Activated CD8-positive, alpha-beta T cell treated with anti-CD3 and anti-CD28 coated beads for 36 hours (primary cell): ENCODE data around the gene METTL3. TPM values are rescaled to one million over a fixed set of nuclear protein-coding genes. Genes with fewer than 3 reads are reported as not detected.
A peak's percentile ranks its signal among the peaks of the same experiment; 100 is the strongest.

Source experiments
- ATAC-seq: fragments of 200-7000 bp; cut with Tn5 transposase; one replicate; pipeline ENCODE4 v1.10.0; 2021; ENCODE audit warnings: mild to moderate bottlenecking, moderate library complexity
- CTCF ChIA-PET: fragments of 350-600 bp; sonication (Branson Sonifier 250); formaldehyde crosslinking; loops from one replicate; lab custom pipeline; 2021; ENCODE audit warnings: antibody characterized with exemption; lab: Charles Lee
- POLR2A ChIA-PET: fragments of 350-600 bp; sonication (Branson Sonifier 250); formaldehyde crosslinking; loops from one replicate; lab custom pipeline; 2021; ENCODE audit warnings: antibody characterized with exemption; lab: Charles Lee
- DNase-seq: peaks from one replicate; pipeline ENCODE4 v3.0.0-alpha.2; 2020
- H3K27ac Mint-ChIP-seq: one replicate; pipeline ENCODE4 v1.8.0; 2021; ENCODE audit warnings: mild to moderate bottlenecking, mixed read lengths
- H3K27me3 Mint-ChIP-seq: one replicate; pipeline ENCODE4 v1.8.0; 2021; ENCODE audit warnings: mixed read lengths
- H3K36me3 Mint-ChIP-seq: one replicate; pipeline ENCODE4 v1.8.0; 2021; ENCODE audit warnings: low read depth, mixed read lengths
- H3K4me1 Mint-ChIP-seq: one replicate; pipeline ENCODE4 v1.8.0; 2021; ENCODE audit warnings: low read depth, mixed read lengths
- H3K4me3 Mint-ChIP-seq: one replicate; pipeline ENCODE4 v1.8.0; 2021; ENCODE audit warnings: mild to moderate bottlenecking, moderate library complexity, mixed read lengths
- H3K9me3 Mint-ChIP-seq: one replicate; pipeline ENCODE4 v1.8.0; 2021; ENCODE audit warnings: mixed read lengths
- CTCF ChIP-seq: fragments of 200-600 bp; IDR thresholded peaks from one replicate; pipeline ENCODE4 v1.8.0; 2022; ENCODE audit warnings: antibody characterized with exemption, mild to moderate bottlenecking
- intact Hi-C: fragments of 100-400 bp; cut with micrococcal nuclease; formaldehyde crosslinking; loops from one replicate; pipeline ENCODE4 v1.10.0; 2022
- total RNA-seq, 2 experiments: library from RNA; stranded (reverse); gene quantifications; one replicate each; pipeline ENCODE4 v1.2.3, GENCODE V29; 2021

The METTL3 gene
- total RNA-seq, 2 experiments from 2014 or later, result 66.7 to 70.8 TPM

DNA sequence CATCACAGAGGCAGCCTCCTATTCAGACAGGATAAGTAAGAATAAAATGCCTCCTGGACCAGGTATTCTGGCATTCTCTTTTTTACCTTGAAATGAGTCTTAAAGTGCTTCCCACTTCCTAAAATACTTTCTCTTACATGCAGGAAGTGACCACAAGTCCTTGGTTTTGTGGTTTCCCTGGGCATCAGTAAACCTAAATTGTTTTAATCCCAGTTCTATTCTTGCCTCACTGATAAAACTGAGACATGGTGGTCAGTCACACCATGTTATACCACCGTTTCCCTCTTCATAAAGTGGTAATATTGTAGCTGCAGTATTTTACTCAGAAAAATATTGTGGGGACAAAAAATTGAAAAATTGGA is 16.2 kb upstream of the METTL3 start:
- intact Hi-C loops, result no loop called here
- H3K9me3 Mint-ChIP-seq, result no peaks in the 10 kb centered on the region
- ATAC-seq (no peak), DNase-seq (no peak)
- ChIA-PET POLR2A (interaction anchor here (0.7 to 8.0 kb wide), 5 partner anchors 15 to 265 kb away, joined by 3 to 62 read pairs (median 4); partner anchors contain the start of gene METTL3), CTCF (interaction anchor here (1.7 to 6.8 kb wide), 4 partner anchors 18 to 57 kb away, joined by 4 to 41 read pairs (median 10); partner anchors contain the start of genes RAB2B and TOX4)
- no peaks in the 10 kb centered on the region for H3K27me3 Mint-ChIP-seq
- H3K4me1 Mint-ChIP-seq, result peaks cover 16% of the 10 kb centered on the region
- H3K36me3 Mint-ChIP-seq, result no peaks in the 10 kb centered on the region
- H3K27ac Mint-ChIP-seq, result peak overlapping the region; percentile 67
- peak overlapping the region; percentile 70 for H3K4me3 Mint-ChIP-seq
- no peak for TF ChIP-seq CTCF

GRCh38 chr14:21526672-21527317 is 15.7 kb upstream of the METTL3 start:
- DNase-seq, result no peak
- Mint-ChIP-seq H3K27ac (peak overlapping the region; percentile 67), H3K9me3 (no peaks in the 10 kb centered on the region), H3K36me3 (no peaks in the 10 kb centered on the region), H3K27me3 (no peaks in the 10 kb centered on the region), H3K4me1 (peaks cover 16% of the 10 kb centered on the region), H3K4me3 (peak overlapping the region; percentile 70)
- no peak for ATAC-seq
- no peak for TF ChIP-seq CTCF
- POLR2A ChIA-PET, result interaction anchor here (0.9 to 8.0 kb wide), 6 partner anchors 15 to 90 kb away, joined by 3 to 62 read pairs (median 4); partner anchors contain the start of gene METTL3
- CTCF ChIA-PET, result interaction anchor here (0.6 to 6.8 kb wide), 8 partner anchors 16 to 1043 kb away, joined by 3 to 41 read pairs (median 4); partner anchors contain the start of genes METTL3, RAB2B and TOX4
- intact Hi-C loops, result no loop called here

DNA sequence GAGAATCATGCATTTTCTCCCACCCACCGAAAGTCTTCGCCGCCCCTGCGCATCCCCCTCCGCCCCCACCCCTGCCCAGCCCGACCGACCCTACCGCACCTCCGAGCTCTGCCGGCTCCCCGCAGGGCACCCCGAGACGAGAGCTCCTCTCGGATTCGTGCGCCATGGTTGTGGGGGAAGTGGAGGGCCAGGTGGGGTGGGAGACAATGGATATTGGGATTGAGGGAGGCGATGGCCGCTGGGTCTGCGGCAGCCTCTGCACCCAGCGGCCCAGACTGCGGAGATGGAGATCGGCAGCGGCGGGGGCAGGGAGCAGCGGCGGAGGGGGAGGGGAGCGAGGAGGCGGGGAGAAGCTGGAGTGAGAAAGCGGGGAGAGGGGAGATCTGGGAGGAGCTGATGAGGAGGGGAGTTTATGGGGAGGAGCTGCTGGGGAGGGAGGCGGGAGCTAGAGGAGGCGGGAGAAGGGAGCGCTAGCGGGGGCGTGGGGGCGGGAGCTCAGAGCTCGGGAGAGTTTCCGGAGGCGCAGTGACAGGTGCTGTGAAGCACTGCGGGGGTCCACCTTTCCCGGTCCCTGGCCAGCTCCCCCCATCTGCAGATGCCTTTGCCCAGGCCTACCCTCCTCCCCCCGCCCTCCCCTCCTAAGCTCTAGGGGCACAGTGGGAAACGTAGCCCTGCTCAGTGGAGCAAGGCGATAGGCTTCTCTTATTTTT is 15.0 kb upstream of the METTL3 start, which contains the start of gene SALL2:
SALL2 (minus strand) TSS at position 385 of the 710 bp plus-strand sequence; CDS start at position 166, 219 bp downstream.
- Mint-ChIP-seq H3K27ac (peak within 1 kb of the TSS; percentile 75), H3K9me3 (no peaks in the 10 kb centered on the region)
- POLR2A ChIA-PET, result interaction anchor here (0.7 to 8.0 kb wide), 7 partner anchors 14 to 141 kb away, joined by 3 to 62 read pairs (median 3); partner anchors contain the start of gene METTL3

GRCh38 chr14:21525571-21525961 is 14.4 kb upstream of the METTL3 start:
- POLR2A ChIA-PET, result interaction anchor here (0.7 to 8.0 kb wide), 4 partner anchors 13 to 141 kb away, joined by 3 to 62 read pairs (median 6); partner anchors contain the start of gene METTL3

More for the DNA sequence above, 15.0 kb upstream of the METTL3 start, which contains the start of gene SALL2:
- Mint-ChIP-seq H3K36me3 (no peaks in the 10 kb centered on the region), H3K4me3 (peak within 1 kb of the TSS; percentile 70), H3K4me1 (peaks cover 16% of the 10 kb centered on the region), H3K27me3 (no peaks in the 10 kb centered on the region)
- TF ChIP-seq CTCF, result no peak
- intact Hi-C loops, result no loop called here
- DNase-seq (peak; percentile 83), ATAC-seq (peak; percentile 90)
- CTCF ChIA-PET, result interaction anchor here (0.6 to 6.8 kb wide), 9 partner anchors 15 to 1044 kb away, joined by 3 to 41 read pairs (median 4); partner anchors contain the start of genes METTL3, RAB2B and TOX4

More at GRCh38 chr14:21525571-21525961, 14.4 kb upstream of the METTL3 start:
- ATAC-seq (peak; percentile 11), DNase-seq (peak; percentile 26)
- Mint-ChIP-seq H3K36me3 (no peaks in the 10 kb centered on the region), H3K27me3 (no peaks in the 10 kb centered on the region), H3K4me1 (peaks cover 19% of the 10 kb centered on the region), H3K4me3 (peak overlapping the region; percentile 70), H3K27ac (peak overlapping the region; percentile 75), H3K9me3 (no peaks in the 10 kb centered on the region)
- intact Hi-C loops, result no loop called here
- CTCF ChIA-PET, result interaction anchor here (1.0 to 6.8 kb wide), 7 partner anchors 14 to 421 kb away, joined by 4 to 41 read pairs (median 5); partner anchors contain the start of genes METTL3, RAB2B and TOX4
- no peak for TF ChIP-seq CTCF
